Adrenal gland (tissue), 12 donors: Measurements from ENCODE around the gene SETBP1. TPM values are rescaled to one million over a fixed set of nuclear protein-coding genes. Genes with fewer than 3 reads are reported as not detected.

Source experiments
- DNase-seq, 7 donors: peaks; one replicate each; pipeline ENCODE4 v3.0.0-alpha.2; 2019 to 2020
- H3K27ac ChIP-seq, 5 donors: fragments of 200-600 bp; sonication (generic) in 4 of 5; 1 replicate in 3 of 5; 2 replicates in 2 of 5; pipeline versions ENCODE4 v1.5.1 to v1.8.0; 2016 to 2020; ENCODE audit warnings: mild to moderate bottlenecking in 1 of 5
- H3K27me3 ChIP-seq: fragments of 200-600 bp; 2 replicates; pipeline ENCODE4 v1.8.0; 2021
- H3K36me3 ChIP-seq, 2 donors: fragments of 200-600 bp; replicated peaks in 1 of 2; 1 replicate in 1 of 2; 2 replicates in 1 of 2; pipeline versions ENCODE4 v1.5.1 to v1.8.0; 2018 to 2022
- H3K4me1 ChIP-seq, 2 donors: fragments of 200-600 bp; replicated peaks in 1 of 2; 1 replicate in 1 of 2; 2 replicates in 1 of 2; pipeline versions ENCODE4 v1.5.1 to v1.8.0; 2018 to 2021
- H3K4me3 ChIP-seq, 4 donors: fragments of 200-600 bp; sonication (generic) in 3 of 4; one replicate each; pipeline ENCODE4 v1.5.1; 2016 to 2018
- H3K9me3 ChIP-seq, 3 donors: fragments of 200-600 bp; sonication (generic) in 1 of 3; replicated peaks in 1 of 3; 1 replicate in 2 of 3; 2 replicates in 1 of 3; pipeline versions ENCODE4 v1.5.1 to v1.8.0; 2016 to 2021
- CTCF ChIP-seq, 6 experiments: fragments of 450-650 bp in 4 of 6; fragments of 200-600 bp in 2 of 6; sonication (generic) in 1 of 6; IDR thresholded peaks; 1 replicate in 5 of 6; 2 replicates in 1 of 6; pipeline versions ENCODE4 v1.5.1 to v1.8.0; 2016 to 2021; ENCODE audit warnings: antibody characterized with exemption in 6 of 6, mild to moderate bottlenecking in 2 of 6, moderate library complexity in 1 of 6
- POLR2A ChIP-seq, 2 donors: fragments of 450-650 bp; IDR thresholded peaks; one replicate each; pipeline ENCODE4 v1.6.1; 2017; ENCODE audit warnings: antibody characterized with exemption in 2 of 2, mild to moderate bottlenecking in 2 of 2, moderate library complexity in 1 of 2
- WGBS, 4 donors: extraction: QIAGEN DNeasy Blood & Tissue Kit in 2 of 4; methylation state at CpG; one replicate each; pipeline versions ENCODE4 v1.1.5 to v1.1.7; 2013 to 2017; 5-methylcytosine and 5-hydroxymethylcytosine counted together
- intact Hi-C, 2 donors: fragments of 100-400 bp; cut with DNase I; formaldehyde crosslinking; loops; one replicate each; pipeline versions ENCODE4 v1.14.1 to v1.15.0; 2022 to 2023
- polyA plus RNA-seq, 3 donors: library from polyadenylated mRNA; stranded (reverse); fragments of 200-250 nt in 2 of 3; fragments of 350-450 nt in 1 of 3; fragmentation: Illumina TruSeq in 1 of 3; extraction: RNeasy Lipid Tissue Mini Kit (QIAGEN cat#74804) in 1 of 3; gene quantifications; one replicate each; pipeline ENCODE4 v1.2.3, GENCODE V29; 2013 to 2014
- total RNA-seq, 9 donors: library from RNA; depleted of rRNA in 4 of 9; stranded (reverse); fragments of >200 nt in 4 of 9; fragments of 120-200 nt in 1 of 9; fragmentation: NEBNext Ultra II Directional in 1 of 9; extraction: Animal tissue kit (Norgen Biotek cat#: 25700) in 1 of 9; gene quantifications; one replicate each; pipeline versions ENCODE4 v1.1.0 to v1.2.4, GENCODE V29; 2013 to 2023
- donor health status: healthy with polysubstance abuse.
- donor health status: Bipolar disorder and iron deficiency.
- donor health status: DM: yes; HTN: yes; CAD: no.
- donor health status: DM: no; HTN: no; CAD: no.
- donor health status: DM: no; HTN: no; CAD: no.
- donor health status: DM: yes; HTN: yes; CAD: no.

Gene SETBP1
- total and polyA plus RNA-seq, 12 donors = 1.2 to 18.0 (median 9.4) TPM

GRCh38 chr18:44702594-44702993 is 21.9 kb downstream of the SETBP1 start:
- no peak overlapping the region for H3K4me3 ChIP-seq
- intact Hi-C loops = no loop called here
- no peak for TF ChIP-seq POLR2A (IDR thresholded peaks at IDR 0.05)
- no peak for TF ChIP-seq CTCF (IDR thresholded peaks at IDR 0.05)
- no peaks in the 10 kb centered on the region for H3K36me3 ChIP-seq
- DNase-seq = no peak
- H3K27ac ChIP-seq = no peak overlapping the region
- H3K4me1 ChIP-seq = no peaks in the 10 kb centered on the region
- H3K9me3 ChIP-seq = no peaks in the 10 kb centered on the region
- WGBS, 4 donors = 71 to 89% (median 86%) methylated on average over 1 of the region's 1 CpG
- H3K27me3 ChIP-seq = no peaks in the 10 kb centered on the region

GRCh38 chr18:44704135-44704789 is 23.6 kb downstream of the SETBP1 start:
- intact Hi-C loops = no loop called here
- WGBS, 4 donors = 75 to 88% (median 79%) methylated on average over 1 of the region's 1 CpG

DNA sequence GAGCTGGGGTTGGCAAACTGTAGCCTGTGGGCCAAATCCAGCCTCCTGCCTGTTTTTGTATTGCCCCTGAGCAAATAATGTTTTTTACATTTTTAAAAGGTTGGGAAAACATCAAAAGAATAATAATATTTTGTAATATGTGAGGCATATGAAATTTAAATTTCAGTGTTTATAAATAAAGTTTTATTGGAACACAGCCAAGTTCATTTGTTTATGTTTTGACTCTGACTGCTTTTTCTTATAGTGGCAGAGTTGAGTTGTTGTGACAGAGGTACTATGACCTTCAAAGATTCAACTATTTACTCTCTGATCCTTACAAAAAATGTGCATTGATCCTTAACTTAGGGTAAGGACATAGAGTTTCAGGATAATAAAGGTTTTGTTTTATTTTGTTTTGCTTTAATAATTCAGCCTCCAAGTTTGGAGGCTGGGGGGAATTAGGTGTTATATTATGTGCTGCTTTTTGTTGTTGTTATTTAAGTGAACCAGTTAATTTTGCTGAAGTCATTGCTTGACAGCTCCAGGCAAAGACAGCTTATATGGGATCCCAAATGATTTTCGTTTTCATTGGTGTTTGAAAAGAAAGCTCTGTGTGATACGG is 24.5 kb downstream of the SETBP1 start:
- Histone ChIP-seq H3K36me3 (no peaks in the 10 kb centered on the region), H3K4me3 (no peak overlapping the region), H3K9me3 (no peaks in the 10 kb centered on the region), H3K27me3 (no peaks in the 10 kb centered on the region), H3K4me1 (peaks cover 10 to 19% of the 10 kb centered on the region in 2 donors), H3K27ac (peak overlapping the region in 1 of 5 donors; percentile 68)
- TF ChIP-seq POLR2A (IDR thresholded peaks at IDR 0.05) (no peak), CTCF (IDR thresholded peaks at IDR 0.05) (no peak)
- DNase-seq = no peak
- intact Hi-C loops = no loop called here
- 74 to 90% (median 83%) methylated on average over 2 of the region's 2 CpGs for WGBS, 4 donors

More at GRCh38 chr18:44704135-44704789, 23.6 kb downstream of the SETBP1 start:
- peaks cover 6 to 14% of the 10 kb centered on the region in 2 donors for H3K4me1 ChIP-seq
- H3K9me3 ChIP-seq = no peaks in the 10 kb centered on the region
- no peaks in the 10 kb centered on the region for H3K27me3 ChIP-seq
- no peaks in the 10 kb centered on the region for H3K36me3 ChIP-seq
- H3K4me3 ChIP-seq = no peak overlapping the region
- DNase-seq = no peak
- H3K27ac ChIP-seq = peak overlapping the region in 1 of 5 donors; percentile 68
- TF ChIP-seq CTCF (IDR thresholded peaks at IDR 0.05) = no peak
- TF ChIP-seq POLR2A (IDR thresholded peaks at IDR 0.05) = no peak

DNA sequence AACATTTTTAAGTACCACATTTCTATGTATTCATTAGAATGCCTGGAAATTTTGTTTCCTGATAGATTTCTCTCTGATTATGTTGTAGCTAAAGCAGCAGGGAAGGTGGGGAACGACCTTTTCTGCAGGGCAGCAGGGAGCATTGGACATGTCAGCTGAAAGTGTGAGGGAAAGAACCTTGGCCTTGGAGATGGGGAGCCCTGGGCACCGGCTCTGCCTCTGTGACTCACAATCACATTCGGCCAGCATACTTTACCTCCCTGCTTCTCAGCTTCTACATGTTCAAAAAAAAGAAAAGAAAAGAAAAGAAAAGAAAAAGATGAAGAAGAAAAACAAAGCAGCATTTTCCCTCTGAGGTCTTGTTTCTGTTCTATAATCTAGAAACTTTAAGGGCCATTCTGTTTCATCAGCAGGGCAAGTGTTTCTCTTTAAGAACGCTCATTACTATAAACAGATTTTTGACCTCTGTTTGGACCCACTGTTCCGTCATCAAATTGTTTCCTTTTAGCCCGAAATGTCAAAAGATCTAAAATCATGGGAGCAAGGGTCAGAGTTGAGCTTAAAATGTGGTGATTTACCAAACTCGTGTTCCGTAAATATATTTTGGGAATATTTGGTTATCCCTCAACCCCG is 27.9 kb downstream of the SETBP1 start:
- no peak for TF ChIP-seq CTCF (IDR thresholded peaks at IDR 0.05)
- no peak for TF ChIP-seq POLR2A (IDR thresholded peaks at IDR 0.05)
- intact Hi-C loops = no loop called here
- Histone ChIP-seq H3K27me3 (no peaks in the 10 kb centered on the region), H3K27ac (peak overlapping the region in 2 of 5 donors; percentile 69 to 72), H3K4me3 (no peak overlapping the region), H3K4me1 (peaks cover 10 to 19% of the 10 kb centered on the region in 2 donors), H3K9me3 (no peaks in the 10 kb centered on the region), H3K36me3 (no peaks in the 10 kb centered on the region)
- peak in 3 of 7 donors; percentile 34 to 61 (median 41) for DNase-seq
- 36 to 39% (median 39%) methylated on average over 9 of the region's 9 CpGs for WGBS, 4 donors
